Type B pancreatic cell (in vitro differentiated cells): ENCODE data around the gene SEC24C. TPM values are rescaled to one million over a fixed set of nuclear protein-coding genes. Genes with fewer than 3 reads are reported as not detected.

Source experiments
- DNase-seq: peaks from one replicate; pipeline ENCODE4 v3.0.0; 2021; ENCODE audit warnings: mixed read lengths; ENCODE audit not compliant: unreplicated experiment; ENCODE audit errors: extremely low spot score
- H3K27ac Mint-ChIP-seq: 2 replicates; pipeline ENCODE4 v1.8.0; 2021; ENCODE audit warnings: mild to moderate bottlenecking, mixed read lengths
- H3K27me3 Mint-ChIP-seq: 2 replicates; pipeline ENCODE4 v1.8.0; 2021; ENCODE audit warnings: mixed read lengths
- H3K36me3 Mint-ChIP-seq: 2 replicates; pipeline ENCODE4 v1.8.0; 2021; ENCODE audit warnings: mixed read lengths
- H3K4me1 Mint-ChIP-seq: one replicate; pipeline ENCODE4 v1.8.0; 2021; ENCODE audit warnings: mixed read lengths; ENCODE audit not compliant: unreplicated experiment
- H3K4me3 Mint-ChIP-seq: 2 replicates; pipeline ENCODE4 v1.8.0; 2021; ENCODE audit warnings: mild to moderate bottlenecking, mixed read lengths
- H3K9me3 Mint-ChIP-seq: 2 replicates; pipeline ENCODE4 v1.8.0; 2021; ENCODE audit warnings: mixed read lengths
- CTCF ChIP-seq: fragments of 200-600 bp; sonication (generic); conservative IDR thresholded peaks from 2 replicates; pipeline ENCODE4 v1.5.0; 2021; ENCODE audit warnings: antibody characterized with exemption, mild to moderate bottlenecking
- total RNA-seq: library from RNA; stranded (reverse); gene quantifications from 2 replicates; pipeline ENCODE4 v1.2.1, GENCODE V29; 2021; ENCODE audit warnings: low replicate concordance

The SEC24C gene
- total RNA-seq, 1 donor from 2014 or later = 75.5 TPM

DNA sequence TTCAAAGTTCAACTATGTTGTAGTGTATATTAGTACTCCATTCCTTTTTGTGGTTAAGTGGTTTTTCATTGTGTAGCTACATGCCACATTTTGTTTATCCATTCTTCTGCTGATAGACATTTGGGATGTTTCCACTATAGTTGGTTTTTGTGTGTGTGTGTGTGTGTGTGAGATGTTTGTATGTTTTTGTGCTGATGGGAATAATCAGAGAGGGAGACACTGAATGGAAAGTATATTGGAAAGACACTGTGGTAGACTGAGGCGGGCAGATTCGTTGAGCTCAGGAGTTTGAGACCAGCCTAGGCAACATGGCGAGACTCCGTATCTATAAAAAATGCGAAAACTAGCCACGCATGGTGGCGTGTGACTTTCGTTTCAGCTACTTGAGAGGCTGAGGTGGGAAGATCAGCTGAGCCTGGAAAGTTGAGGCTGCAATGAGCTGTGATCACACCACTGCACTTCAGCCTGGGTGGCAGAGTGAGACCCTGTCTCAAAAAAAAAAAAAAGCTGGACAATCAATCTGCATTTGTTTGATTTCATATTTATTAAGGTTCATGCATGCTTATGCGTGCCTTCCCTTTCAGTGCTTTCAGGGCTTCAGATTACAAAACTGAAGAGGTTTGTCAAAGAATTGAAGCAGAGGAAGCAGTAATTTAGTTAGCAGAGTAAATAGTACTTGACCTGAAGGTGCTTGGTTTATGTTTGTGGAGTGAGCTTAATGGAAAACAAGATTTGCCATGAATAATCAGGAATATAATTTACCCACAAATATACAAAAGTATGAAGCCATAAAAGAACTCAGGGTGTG is 14.7 kb downstream of the SEC24C start:
- H3K27ac Mint-ChIP-seq = peak overlapping the region; percentile 57
- no peaks in the 10 kb centered on the region for H3K9me3 Mint-ChIP-seq
- TF ChIP-seq CTCF = no peak
- DNase-seq = no peak
- H3K27me3 Mint-ChIP-seq = no peaks in the 10 kb centered on the region
- no peaks in the 10 kb centered on the region for H3K4me1 Mint-ChIP-seq
- no peak overlapping the region for H3K4me3 Mint-ChIP-seq
- H3K36me3 Mint-ChIP-seq = peaks cover 20% of the 10 kb centered on the region

DNA sequence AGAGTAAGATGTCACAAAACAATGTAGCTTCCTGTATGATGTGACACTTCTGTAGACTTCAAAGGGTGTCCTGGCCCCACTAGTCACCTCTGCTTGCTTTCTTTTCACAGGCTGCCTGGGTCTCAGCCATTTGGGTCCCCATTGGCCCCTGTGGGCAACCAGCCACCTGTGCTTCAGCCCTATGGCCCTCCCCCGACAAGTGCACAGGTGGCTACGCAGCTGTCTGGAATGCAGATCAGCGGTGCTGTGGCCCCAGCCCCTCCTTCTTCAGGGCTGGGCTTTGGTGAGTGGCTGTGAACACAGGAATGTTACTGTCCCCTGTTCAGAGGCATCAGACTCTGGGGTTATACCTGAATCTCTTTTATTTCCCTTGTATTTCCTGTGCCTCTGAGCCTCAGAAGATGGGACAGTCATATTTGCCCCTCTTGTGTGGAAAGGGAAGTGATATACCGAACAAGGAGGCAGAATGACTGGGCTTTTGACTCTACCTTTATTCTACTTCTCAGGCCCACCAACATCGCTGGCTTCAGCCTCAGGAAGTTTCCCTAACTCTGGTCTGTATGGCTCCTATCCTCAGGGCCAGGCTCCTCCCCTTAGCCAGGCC is 15.4 kb downstream of the SEC24C start:
- Mint-ChIP-seq H3K27me3 (no peaks in the 10 kb centered on the region), H3K9me3 (no peaks in the 10 kb centered on the region), H3K27ac (peak overlapping the region; percentile 57), H3K36me3 (peaks cover 22% of the 10 kb centered on the region), H3K4me1 (no peaks in the 10 kb centered on the region), H3K4me3 (peak overlapping the region; percentile 42)
- DNase-seq = no peak
- no peak for TF ChIP-seq CTCF

DNA sequence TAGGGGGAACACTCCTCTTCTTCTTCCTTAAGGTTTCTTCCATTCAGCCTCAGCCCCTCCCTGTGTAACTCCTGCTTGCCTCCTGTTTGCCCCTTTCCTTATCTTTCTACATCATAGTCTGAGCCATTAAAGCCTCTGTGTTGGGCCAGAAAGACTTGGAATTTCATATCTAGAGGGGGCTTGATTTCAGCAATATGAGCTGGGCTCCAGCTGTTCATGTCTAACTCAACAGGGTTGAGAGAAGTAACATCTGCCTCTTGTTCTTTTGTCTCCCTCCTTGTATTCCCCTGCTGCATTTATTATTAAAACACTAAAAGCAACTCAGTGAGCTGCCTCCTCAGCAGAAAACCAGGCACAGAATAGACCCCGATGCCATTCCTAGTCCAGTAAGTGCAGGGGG is 17.6 kb downstream of the SEC24C start:
- H3K9me3 Mint-ChIP-seq = no peaks in the 10 kb centered on the region
- no peak for DNase-seq
- H3K36me3 Mint-ChIP-seq = peaks cover 41% of the 10 kb centered on the region
- no peaks in the 10 kb centered on the region for H3K4me1 Mint-ChIP-seq
- H3K4me3 Mint-ChIP-seq = no peak overlapping the region
- no peak for TF ChIP-seq CTCF
- H3K27me3 Mint-ChIP-seq = no peaks in the 10 kb centered on the region
- H3K27ac Mint-ChIP-seq = peak overlapping the region; percentile 52

- no peaks in the 10 kb centered on the region for H3K27me3 Mint-ChIP-seq
- DNase-seq = no peak
- H3K4me1 Mint-ChIP-seq = no peaks in the 10 kb centered on the region
- no peaks in the 10 kb centered on the region for H3K9me3 Mint-ChIP-seq
- peak overlapping the region; percentile 0 for H3K27ac Mint-ChIP-seq
- peaks cover 45% of the 10 kb centered on the region for H3K36me3 Mint-ChIP-seq
- H3K4me3 Mint-ChIP-seq = no peak overlapping the region
- TF ChIP-seq CTCF = no peak
These were observed 18.7 kb downstream of the SEC24C start for GRCh38 chr10:73762915-73763314.

DNA sequence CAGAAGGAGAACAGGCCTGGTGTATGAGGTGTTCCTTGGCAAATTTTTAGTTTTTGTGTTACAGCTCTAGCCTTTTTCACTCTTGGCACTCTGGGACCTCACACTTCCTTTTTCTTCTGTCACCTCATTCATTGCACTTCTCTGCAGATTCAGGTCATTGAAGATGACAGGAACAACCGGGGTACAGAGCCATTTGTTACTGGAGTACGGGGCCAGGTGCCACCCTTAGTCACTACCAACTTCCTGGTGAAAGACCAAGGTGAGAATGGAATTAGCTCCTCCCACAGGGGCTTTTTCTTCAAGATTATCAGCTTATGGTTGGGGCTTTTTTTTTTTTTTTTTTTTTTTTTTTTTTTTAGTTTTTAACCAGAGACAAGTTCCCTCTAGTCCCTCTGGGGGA is 19.2 kb downstream of the SEC24C start:
- Mint-ChIP-seq H3K9me3 (no peaks in the 10 kb centered on the region), H3K4me3 (no peak overlapping the region), H3K27ac (no peak overlapping the region), H3K4me1 (no peaks in the 10 kb centered on the region), H3K27me3 (no peaks in the 10 kb centered on the region), H3K36me3 (peaks cover 45% of the 10 kb centered on the region)
- no peak for DNase-seq
- TF ChIP-seq CTCF = no peak
